Keratinocyte (primary cell): Measurements from ENCODE around the gene RGS13.

Experiments
- EZH2 ChIP-seq: IDR thresholded peaks from one replicate; pipeline ENCODE4 v1.6.1; 2012; ENCODE audit warnings: inconsistent platforms, mild to moderate bottlenecking, low read length, moderate library complexity
- TF ChIP-seq, protein P1 (sequence below), 3 experiments: IDR thresholded peaks in 1 of 3; conservative IDR thresholded peaks in 1 of 3; optimal IDR thresholded peaks in 1 of 3; 2 replicates in 2 of 3; 3 replicates in 1 of 3; pipeline versions ENCODE3 to v1.5.1; 2011; ENCODE audit warnings: low read length in 3 of 3, mild to moderate bottlenecking in 3 of 3, moderate library complexity in 2 of 3, control low read depth in 1 of 3, inconsistent platforms in 1 of 3; ENCODE audit not compliant: insufficient read depth in 2 of 3; ENCODE audit errors: extremely low read depth in 1 of 3

DNA sequence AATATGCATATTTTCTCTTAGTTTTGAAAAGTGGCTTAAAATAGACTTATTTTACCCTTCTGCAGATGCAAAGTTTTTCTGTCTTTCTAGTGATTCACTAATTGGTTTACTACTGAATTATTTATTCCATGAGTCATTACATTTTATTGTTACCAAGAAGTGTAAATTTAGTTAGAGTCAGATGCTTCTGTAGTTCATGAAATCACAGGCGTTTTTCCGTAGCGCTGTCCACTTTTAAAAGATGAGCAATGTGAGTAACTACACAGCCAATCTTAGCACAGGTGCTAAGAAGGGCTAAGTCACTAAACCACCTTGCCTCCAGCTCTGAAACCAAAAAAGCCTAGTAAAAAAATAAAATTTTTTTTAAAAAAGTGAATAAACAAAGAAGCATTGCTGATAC lies 24.7 kb downstream of the RGS13 start:
- TF ChIP-seq, protein P1, sequence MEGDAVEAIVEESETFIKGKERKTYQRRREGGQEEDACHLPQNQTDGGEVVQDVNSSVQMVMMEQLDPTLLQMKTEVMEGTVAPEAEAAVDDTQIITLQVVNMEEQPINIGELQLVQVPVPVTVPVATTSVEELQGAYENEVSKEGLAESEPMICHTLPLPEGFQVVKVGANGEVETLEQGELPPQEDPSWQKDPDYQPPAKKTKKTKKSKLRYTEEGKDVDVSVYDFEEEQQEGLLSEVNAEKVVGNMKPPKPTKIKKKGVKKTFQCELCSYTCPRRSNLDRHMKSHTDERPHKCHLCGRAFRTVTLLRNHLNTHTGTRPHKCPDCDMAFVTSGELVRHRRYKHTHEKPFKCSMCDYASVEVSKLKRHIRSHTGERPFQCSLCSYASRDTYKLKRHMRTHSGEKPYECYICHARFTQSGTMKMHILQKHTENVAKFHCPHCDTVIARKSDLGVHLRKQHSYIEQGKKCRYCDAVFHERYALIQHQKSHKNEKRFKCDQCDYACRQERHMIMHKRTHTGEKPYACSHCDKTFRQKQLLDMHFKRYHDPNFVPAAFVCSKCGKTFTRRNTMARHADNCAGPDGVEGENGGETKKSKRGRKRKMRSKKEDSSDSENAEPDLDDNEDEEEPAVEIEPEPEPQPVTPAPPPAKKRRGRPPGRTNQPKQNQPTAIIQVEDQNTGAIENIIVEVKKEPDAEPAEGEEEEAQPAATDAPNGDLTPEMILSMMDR (optimal IDR thresholded peaks at IDR 0.05 in 1 of 3, IDR thresholded peaks at IDR 0.05 in 1 of 3, conservative IDR thresholded peaks at IDR 0.05 in 1 of 3; ENCODE audit: extremely low read depth in 1 of 3, insufficient read depth in 2 of 3, low read length in 3 of 3) = no peak
- TF ChIP-seq EZH2 = no peak
